Measurements from ENCODE around the gene NDUFC1.

GRCh38 chr4:139286186-139286698, 16.0 kb downstream of the NDUFC1 start:
- TF ChIP-seq, protein P1, sequence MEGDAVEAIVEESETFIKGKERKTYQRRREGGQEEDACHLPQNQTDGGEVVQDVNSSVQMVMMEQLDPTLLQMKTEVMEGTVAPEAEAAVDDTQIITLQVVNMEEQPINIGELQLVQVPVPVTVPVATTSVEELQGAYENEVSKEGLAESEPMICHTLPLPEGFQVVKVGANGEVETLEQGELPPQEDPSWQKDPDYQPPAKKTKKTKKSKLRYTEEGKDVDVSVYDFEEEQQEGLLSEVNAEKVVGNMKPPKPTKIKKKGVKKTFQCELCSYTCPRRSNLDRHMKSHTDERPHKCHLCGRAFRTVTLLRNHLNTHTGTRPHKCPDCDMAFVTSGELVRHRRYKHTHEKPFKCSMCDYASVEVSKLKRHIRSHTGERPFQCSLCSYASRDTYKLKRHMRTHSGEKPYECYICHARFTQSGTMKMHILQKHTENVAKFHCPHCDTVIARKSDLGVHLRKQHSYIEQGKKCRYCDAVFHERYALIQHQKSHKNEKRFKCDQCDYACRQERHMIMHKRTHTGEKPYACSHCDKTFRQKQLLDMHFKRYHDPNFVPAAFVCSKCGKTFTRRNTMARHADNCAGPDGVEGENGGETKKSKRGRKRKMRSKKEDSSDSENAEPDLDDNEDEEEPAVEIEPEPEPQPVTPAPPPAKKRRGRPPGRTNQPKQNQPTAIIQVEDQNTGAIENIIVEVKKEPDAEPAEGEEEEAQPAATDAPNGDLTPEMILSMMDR (IDR thresholded peaks at IDR 0.05; ENCODE audit: poor library complexity): no peak
- no peak for TF ChIP-seq EZH2phosphoT487 (IDR thresholded peaks at IDR 0.05; ENCODE audit: low read depth, severe bottlenecking, unreplicated experiment)

Data from hepatocyte (in vitro differentiated cells).